ENCODE data around the gene NKIRAS1. TPM values are rescaled to one million over a fixed set of nuclear protein-coding genes. Genes with fewer than 3 reads are reported as not detected.
"Not testable (repeated sequence)": the region's sequence is repeated elsewhere in the genome, so short reads cannot be mapped to it uniquely, and the experiment has no call there.

The NKIRAS1 gene
- polyA plus RNA-seq, 3 donors: 14.0 to 20.1 (median 15.2) TPM

DNA sequence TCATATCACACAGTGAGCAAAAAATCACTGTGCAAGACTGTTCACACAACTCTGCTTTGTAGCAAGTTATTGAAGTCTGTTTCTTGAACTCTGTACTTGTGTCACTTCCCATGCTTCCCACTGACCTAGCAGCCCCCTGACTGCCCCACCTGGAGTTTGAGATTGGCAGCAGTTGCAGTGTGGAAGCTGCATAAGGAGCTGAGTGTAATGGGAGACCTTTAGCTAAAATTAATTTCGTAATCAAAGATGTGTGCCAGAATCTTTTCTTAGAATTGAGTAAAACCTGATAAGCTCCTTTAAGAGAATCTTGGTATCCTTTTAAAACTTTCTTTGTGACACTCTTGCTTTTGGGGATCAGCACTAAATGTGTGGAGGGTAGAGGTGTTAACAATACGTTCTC, 42.8 kb downstream of the NKIRAS1 start:
- DNase-seq: no peak

DNA sequence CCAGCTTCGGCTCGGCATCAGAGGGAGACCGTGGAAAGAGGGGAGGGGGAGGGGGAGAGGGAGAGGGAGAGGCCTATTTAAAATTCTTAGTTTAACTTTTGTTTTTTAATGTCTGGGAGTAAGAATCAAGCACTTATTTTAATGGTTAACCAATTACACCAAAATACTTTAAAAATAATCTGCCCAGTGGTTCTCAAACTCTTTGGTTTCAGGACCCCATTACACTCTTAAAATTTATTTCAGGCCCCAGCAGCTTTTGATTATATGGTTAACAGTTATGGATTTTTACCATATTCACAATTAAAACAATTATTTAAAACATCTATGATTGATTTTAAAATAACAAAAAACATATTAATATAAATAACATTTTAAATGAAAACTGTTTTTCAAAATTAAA, 44.5 kb downstream of the NKIRAS1 start:
- no peak for DNase-seq

DNA sequence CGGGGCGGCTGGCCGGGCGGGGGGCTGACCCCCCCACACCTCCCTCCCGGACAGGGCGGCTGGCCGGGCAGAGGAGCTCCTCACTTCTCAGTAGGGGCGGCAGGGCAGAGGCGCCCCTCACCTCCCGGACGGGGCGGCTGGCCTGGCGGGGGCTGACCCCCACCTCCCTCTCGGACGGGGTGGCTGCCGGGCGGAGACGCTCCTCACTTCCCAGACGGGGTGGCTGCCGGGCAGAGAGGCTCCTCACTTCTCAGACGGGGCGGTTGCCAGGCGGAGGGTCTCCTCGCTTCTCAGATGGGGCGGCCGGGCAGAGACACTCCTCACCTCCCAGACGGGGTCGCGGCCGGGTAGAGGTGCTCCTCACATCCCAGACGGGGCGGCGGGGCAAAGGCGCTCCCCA, 45.4 kb downstream of the NKIRAS1 start:
- DNase-seq: not testable (repeated sequence)

DNA sequence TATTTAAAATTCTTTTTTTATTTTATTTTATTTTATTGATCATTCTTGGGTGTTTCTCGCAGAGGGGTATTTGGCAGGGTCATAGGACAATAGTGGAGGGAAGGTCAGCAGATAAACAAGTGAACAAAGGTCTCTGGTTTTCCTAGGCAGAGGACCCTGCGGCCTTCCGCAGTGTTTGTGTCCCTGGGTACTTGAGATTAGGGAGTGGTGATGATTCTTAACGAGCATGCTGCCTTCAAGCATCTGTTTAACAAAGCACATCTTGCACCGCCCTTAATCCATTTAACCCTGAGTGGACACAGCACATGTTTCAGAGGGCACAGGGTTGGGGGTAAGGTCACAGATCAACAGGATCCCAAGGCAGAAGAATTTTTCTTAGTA, 46.1 kb downstream of the NKIRAS1 start:
- DNase-seq: not testable (repeated sequence)

DNA sequence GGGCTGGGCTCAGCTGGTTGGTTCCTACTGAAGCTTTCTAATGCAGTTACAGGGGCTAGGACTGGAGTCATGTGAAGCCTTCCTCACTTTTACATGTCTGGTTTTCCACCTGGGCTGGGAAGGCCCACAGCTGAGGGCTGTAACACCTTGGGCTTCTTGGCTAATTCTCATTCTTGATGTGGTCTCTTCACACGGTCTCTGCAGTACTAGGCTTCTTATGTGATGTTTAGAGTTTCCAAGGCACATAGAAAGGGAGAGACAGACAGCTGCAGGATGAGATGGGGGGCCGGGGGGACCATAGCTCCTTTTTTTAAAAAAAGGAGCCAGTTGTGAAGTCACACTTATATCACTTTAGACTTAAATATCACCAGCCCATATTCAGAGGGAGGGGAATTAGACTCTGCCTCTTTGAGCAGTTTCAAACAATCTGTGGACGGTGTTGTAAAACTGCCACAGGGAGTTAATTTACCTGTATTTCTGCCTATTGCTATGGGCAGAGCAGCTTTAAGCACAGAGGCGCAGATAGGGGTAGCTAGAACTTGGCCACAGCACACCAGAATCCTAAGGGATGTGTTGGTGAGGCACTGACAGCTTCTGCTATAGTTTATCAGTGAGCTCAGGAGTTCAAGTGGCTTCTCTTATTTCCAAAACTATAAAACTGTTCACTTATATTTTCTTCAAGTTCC, 46.7 kb downstream of the NKIRAS1 start:
- DNase-seq: peak; percentile 49

DNA sequence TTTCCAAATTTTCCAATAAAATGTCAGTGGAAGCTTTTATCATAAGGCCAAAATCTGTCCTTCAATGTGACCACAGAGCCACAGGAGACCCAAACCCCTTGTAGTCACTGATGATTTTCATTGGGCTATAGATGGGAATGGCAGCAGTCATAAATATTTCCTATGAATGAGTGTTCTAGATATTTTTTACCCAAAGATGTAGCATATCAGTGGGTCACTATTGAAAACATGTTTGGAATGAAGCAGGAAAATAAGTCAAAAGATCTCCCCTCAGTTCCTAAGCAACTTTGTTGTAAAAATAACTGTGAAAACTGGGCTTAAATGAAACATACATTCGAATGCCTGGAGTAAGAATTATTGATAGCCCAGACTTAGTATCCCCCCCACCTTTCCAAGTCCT, 49.0 kb downstream of the NKIRAS1 start:
- DNase-seq: no peak

DNA sequence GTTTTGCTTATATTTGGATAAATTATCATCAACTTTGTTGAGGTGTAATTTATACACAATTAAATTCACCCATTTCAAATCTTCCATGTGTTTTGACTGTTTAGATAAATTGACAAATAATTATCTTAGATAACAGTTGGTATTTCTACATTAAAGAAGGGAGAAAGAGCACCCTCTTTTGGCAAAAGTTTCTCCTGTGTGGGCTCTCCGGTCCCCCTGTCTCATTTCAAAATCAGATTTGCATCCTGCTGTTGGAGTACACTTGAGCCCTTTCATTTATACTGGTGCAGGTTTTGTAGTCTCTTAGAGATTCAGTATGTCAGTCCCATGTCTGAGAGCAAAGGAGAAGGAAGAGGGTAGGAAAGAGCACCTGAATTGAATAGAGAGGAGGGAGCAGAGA, 49.4 kb downstream of the NKIRAS1 start:
- DNase-seq: no peak

DNA sequence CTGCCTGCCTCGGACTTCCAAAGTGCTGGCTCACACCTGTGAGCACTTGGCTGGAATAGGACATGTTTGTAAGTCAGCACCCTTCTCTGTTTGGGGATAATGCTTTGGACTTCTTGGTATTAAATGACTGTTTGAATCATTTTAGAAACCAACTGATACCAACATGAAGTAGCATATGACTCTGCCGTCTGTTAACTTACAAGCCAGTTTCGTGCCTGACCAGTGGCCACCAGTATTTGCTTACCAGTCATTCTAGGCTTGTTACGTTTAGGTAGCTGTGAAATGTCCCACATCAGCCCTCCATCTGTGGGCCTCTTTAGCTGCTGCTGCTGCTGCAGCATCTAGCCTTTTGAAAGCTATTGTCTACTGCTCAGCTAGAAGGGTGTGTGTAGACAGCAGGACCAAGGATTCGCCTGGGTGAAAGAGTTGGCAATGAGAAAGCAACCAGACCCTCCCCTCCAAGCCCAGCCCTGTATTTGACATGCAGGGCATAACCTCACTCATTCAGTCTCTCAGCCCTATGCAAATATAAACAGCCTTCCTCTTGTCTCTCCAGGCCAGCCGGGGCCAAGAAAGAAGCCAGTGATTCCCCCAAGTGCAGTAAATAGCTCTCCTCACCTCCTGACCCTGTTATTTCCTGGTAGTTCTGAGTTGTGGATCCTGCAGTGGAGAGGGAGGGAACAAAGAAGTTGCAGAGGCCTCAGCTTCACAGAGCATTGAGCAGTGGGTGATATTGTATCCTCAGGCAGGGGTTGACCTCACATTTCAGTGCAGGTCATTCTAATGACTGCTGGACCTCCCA, 51.0 kb downstream of the NKIRAS1 start:
- peak; percentile 72 for DNase-seq

DNA sequence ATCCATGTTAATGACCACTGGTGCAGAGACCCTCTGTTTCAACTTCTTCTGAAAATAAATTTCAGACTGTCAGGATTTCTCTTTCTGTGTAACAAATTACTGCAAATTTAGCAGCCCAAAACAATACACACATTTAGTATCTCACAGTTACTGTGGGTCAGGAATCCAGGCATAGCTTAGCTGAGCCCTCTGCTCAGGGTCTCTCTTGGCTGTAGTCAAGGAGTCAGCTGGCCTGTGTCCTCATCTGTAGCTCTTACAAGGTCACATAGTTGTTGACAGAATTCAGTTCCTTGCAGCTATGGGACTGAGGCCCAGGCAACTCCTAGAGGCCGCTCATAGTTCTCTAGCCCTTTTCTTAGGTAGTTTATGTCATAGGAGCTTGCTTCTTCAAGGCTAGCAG, 51.9 kb downstream of the NKIRAS1 start:
- DNase-seq: no peak

DNA sequence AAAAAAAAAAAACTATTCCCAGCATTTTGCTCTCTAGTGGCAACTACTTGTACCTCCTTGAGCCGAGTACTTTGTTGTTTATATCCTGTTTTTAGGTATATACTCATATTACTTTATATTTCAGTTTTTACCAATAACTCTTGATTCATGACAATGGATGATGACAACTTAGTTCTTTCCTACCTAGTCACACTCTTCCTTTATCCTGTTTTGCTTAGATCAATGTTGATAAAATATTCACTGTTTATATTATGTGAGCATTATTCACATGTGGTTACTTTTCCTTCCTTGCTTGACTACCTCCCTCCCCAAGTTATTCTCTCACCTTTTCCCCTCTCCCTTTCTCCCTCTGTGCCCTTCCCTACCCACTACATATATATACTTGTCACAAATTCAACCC, 53.7 kb downstream of the NKIRAS1 start:
- no peak for DNase-seq

DNA sequence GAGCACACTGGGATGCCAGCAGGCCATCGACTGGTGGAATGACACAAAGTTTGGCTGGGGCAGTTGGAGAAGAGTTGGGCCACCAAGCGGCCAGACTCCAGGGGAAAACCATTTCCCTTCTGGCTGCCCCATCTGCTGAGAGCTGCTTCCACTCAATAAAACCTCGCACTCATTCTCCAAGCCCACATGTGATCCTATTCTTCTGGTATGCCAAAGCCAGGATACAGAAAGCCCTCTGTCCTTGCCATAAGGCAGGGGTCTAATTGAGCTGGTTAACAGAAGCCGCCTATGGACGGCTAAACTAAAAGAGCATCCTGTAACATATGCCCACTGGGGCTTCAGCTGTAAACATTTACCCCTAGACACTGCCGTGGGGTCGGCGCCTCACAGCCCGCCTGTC, 55.1 kb downstream of the NKIRAS1 start:
- DNase-seq: no peak

DNA sequence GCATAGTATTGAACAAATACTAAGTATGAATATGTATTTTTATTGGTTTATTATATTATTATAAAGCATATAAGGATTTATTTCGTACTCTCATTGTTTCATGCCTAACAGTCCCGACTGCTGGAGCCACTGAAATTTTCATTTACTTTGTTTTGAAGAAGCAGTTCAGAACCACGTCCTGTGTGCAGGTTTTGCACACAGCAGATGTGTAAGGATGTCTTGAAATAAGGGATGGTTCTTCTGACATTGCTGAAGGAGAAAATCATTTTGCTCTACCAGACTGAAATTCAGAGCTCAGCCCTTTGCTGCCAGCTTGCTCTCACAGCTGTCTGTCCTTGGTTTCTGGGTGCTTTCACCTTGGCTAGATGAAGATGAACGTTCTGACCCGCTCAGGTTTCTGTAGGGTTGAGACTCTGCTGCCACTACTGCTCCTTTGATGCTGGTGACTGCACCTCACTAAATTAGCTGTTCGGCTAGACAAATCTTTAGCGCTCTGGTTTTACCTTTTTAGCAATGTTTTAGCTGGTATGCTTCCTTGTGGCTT, 56.9 kb downstream of the NKIRAS1 start:
- DNase-seq: no peak

DNA sequence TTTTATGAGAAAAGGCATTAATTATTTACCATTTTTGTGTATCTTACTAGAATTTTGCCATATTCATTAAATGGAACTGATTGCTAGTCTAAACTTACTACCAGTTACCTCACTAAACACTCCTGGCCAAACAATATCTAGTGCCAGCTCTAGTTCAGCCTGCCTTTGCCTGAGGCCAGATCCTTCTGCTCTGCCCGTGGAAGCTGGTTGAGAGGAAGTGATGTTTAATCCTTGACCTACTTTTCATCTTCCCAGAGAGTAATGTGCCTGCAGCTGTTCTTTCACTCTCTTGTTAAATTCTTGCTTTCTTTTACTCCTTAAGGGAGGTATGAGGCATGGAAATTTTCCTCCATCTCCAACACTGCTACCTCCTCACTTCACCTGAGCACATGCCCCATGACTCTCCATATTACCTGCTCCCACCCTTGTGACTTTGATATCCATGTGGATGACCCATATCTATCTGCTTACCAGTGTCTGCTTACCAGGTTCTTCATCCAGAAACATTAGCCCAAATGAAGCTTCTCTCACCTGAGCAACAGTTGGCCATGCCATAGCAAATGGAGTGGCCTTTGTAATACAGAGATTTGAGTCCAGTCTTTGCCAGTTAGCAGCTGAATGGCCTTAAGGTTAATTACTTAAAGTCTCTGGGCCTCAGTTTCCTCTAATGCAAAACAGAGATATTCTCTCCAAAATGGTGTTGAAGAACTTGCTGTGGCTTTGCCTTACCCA, 57.6 kb downstream of the NKIRAS1 start:
- no peak for DNase-seq

DNA sequence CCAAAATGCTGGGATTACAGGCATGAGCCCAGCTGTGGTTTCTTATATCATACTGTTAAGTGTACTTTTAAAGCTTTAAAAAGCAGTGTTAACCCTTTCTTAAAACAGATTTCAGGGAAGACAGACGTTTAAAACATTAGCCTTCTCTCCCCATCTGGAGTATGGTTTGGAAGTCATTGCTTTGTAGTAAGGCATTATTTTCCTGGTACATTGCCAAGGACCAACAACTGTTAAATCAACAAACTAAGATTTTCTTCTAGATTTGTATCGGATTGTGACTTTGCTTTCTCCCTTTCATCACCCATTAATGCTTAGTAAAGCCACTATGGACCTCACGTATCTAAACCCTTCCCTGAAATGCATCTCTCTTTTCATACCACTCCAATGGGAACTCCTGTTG, 60.5 kb downstream of the NKIRAS1 start:
- DNase-seq: no peak

DNA sequence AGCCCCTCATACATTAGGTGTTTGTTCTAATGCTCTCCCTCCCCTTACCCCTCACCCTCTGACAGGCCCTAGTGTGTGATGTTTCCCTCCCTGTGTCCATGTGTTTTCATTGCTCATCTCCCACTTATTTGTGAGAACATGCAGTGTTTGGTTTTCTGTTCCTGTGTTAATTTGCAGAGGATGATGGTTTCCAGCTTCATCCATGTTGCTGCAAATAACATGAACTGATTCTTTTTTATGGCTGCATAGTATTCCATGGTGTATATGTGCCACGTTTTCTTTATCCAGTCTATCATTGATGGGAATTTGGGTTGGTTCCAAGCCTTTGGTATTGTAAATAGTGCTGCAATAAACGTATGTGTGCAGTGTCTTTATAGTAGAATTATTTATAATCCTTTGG, 67.3 kb downstream of the NKIRAS1 start:
- not testable (repeated sequence) for DNase-seq

DNA sequence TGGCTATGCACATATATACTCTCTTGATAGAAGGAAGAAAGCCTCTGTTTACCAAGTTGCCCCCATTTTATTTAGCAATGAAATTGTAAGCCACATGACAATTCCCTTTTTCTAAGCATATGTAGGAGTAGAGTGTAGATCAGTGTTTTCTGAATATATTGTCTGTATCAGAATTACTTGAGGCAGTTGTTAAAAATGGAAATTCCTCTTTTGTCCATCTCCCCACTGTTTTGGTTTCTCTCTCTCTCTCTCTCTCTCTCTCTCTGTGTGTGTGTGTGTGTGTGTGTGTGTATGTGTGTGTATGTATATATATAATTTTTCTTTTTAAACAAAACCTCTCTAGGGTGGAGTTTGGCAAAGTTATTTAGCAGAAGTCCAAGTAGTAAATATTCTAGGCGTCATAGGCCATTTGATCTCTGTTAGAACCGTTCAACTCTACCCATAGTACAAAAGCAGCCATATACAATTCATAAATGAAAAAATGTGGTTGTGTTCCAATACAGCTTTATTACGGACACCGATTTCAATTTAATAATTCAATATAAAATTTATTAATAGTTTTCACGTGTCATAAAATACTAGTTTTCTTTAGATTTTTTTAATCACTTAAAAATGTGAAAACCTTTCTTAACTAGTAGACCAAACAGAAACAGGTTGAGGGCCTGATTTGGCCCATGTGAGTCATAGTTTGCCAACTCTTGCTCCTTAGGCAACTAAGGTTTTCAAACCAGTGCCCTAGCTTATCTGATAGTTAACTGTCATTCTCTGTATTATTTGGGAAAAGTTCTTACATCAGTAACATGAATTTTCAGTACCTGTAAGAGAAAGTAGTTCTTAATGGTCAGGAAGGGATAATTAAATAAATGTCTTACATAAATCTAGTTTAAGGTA, 71.2 kb downstream of the NKIRAS1 start:
- no peak for DNase-seq

DNA sequence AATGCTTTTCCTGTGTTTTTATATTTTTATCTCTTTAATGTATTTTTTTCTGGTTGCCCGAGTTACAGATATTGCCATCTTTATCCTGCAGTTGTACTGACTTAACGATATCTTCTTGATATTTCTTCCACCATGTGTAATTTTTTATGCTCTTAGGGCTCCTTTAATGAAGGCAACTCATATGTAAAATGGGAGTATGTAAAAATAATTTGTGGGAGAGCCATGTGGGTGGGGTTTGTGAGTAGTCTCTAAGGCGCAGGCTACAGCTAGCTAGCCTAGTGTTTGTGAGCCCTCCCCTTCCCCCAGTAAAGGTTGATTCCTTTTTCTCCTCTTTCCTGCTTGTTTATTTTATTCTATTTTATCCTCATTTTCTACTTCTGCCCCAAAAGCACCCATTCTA, 72.9 kb downstream of the NKIRAS1 start:
- no peak for DNase-seq

Measured in renal pelvis (tissue), 4 donors.